NCI-H1436 (cell line): ENCODE results near the gene PTPN1.

ENCODE experiments used
- DNase-seq: peaks from one replicate; lab custom pipeline; 2025; lab: John Stamatoyannopoulos, UW

PTPN1 gene

GRCh38 chr20:50577175-50578018, 67.2 kb downstream of the PTPN1 start:
- no peak for DNase-seq

GRCh38 chr20:50578061-50578777, 68.0 kb downstream of the PTPN1 start:
- no peak for DNase-seq

- DNase-seq = no peak
Observed at GRCh38 chr20:50578778-50579165, 68.6 kb downstream of the PTPN1 start.

- DNase-seq = no peak
Observed at GRCh38 chr20:50579511-50579910, 69.3 kb downstream of the PTPN1 start.

GRCh38 chr20:50580016-50580747, 70.0 kb downstream of the PTPN1 start:
- no peak for DNase-seq

GRCh38 chr20:50580842-50581544, 70.8 kb downstream of the PTPN1 start:
- no peak for DNase-seq

- DNase-seq = no peak
Observed at GRCh38 chr20:50582092-50582491, 71.9 kb downstream of the PTPN1 start.

GRCh38 chr20:50582591-50583234, 72.5 kb downstream of the PTPN1 start:
- no peak for DNase-seq

- no peak for DNase-seq
Observed at GRCh38 chr20:50583442-50584150, 73.4 kb downstream of the PTPN1 start.

- no peak for DNase-seq
Observed at GRCh38 chr20:50584687-50585086, 74.5 kb downstream of the PTPN1 start.

- no peak for DNase-seq
Observed at GRCh38 chr20:50585214-50585613, 75.0 kb downstream of the PTPN1 start.

- DNase-seq = no peak
Observed at GRCh38 chr20:50585678-50586077, 75.5 kb downstream of the PTPN1 start.

- no peak for DNase-seq
Observed at GRCh38 chr20:50586531-50587232, 76.5 kb downstream of the PTPN1 start.

GRCh38 chr20:50587291-50587961, 77.2 kb downstream of the PTPN1 start:
- DNase-seq = no peak

GRCh38 chr20:50588034-50588736, 78.0 kb downstream of the PTPN1 start:
- DNase-seq = no peak

- no peak for DNase-seq
Observed at GRCh38 chr20:50589548-50590347, 79.6 kb downstream of the PTPN1 start.

- DNase-seq = no peak
Observed at GRCh38 chr20:50590348-50590664, 80.1 kb downstream of the PTPN1 start.

GRCh38 chr20:50591233-50591852, 81.2 kb downstream of the PTPN1 start:
- no peak for DNase-seq
